ENCODE data around the gene MLXIPL. TPM values are rescaled to one million over a fixed set of nuclear protein-coding genes. Genes with fewer than 3 reads are reported as not detected.

The MLXIPL gene
- total RNA-seq, 4 donors from 2014 or later: 17.3 to 106 (median 28.4) TPM

DNA sequence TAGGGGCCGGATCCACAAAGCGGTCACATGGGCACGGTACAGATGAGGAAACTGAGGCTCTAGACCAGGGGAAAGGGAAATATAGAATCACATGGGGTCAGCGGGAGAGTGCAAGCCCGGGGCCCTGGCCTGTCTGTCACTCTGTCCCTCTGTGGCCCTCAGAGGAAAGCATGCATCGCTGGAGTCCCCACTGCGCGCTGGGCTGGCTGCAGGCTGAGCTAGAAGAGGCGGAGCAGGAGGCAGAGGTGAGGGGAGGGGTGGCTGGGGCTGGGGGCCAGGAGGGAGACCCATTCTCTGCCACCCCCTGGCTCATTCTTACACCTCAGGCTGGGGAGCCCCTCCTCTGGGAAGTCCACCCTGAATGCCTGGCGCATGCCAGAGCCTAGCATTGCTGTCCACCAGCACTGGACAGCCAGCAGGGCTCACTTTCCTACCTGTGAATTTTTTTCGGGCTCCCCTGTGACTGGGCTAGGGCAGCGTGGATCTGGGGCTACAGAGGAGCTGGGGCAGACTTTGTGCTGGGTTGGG lies 45.6 kb upstream of the MLXIPL start:
- peaks cover 14% of the 10 kb centered on the region for H3K27me3 ChIP-seq
- intact Hi-C loops (cut with DNase I; ENCODE audit: low total_unique reads) (loop anchor here (10.0 kb wide), 1 partner anchor 65 kb away; no protein-coding TSS in a partner anchor), in situ Hi-C loops (cut with MboI; ENCODE audit: low pct_ligation_motif_present in 1 of 4, low pct_unique_long_range_greater_than_20kb in 1 of 4, low sequenced_read_pairs in 3 of 4) (loop anchor here in 1 of 4 donors (10.0 kb wide), 1 partner anchor 55 kb away; no protein-coding TSS in a partner anchor)
- TF ChIP-seq EP300 (IDR thresholded peaks at IDR 0.05; ENCODE audit: low read depth) (no peak), POLR2AphosphoS5 (IDR thresholded peaks at IDR 0.05) (no peak), POLR2A (IDR thresholded peaks at IDR 0.05) (no peak)
- TF ChIP-seq, protein P1, sequence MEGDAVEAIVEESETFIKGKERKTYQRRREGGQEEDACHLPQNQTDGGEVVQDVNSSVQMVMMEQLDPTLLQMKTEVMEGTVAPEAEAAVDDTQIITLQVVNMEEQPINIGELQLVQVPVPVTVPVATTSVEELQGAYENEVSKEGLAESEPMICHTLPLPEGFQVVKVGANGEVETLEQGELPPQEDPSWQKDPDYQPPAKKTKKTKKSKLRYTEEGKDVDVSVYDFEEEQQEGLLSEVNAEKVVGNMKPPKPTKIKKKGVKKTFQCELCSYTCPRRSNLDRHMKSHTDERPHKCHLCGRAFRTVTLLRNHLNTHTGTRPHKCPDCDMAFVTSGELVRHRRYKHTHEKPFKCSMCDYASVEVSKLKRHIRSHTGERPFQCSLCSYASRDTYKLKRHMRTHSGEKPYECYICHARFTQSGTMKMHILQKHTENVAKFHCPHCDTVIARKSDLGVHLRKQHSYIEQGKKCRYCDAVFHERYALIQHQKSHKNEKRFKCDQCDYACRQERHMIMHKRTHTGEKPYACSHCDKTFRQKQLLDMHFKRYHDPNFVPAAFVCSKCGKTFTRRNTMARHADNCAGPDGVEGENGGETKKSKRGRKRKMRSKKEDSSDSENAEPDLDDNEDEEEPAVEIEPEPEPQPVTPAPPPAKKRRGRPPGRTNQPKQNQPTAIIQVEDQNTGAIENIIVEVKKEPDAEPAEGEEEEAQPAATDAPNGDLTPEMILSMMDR (IDR thresholded peaks at IDR 0.05): no peak
- peaks cover 3 to 26% (median 20%) of the 10 kb centered on the region in 4 donors for H3K4me1 ChIP-seq
- H3K4me3 ChIP-seq: no peak overlapping the region
- no peak for DNase-seq
- H3K9me3 ChIP-seq: no peaks in the 10 kb centered on the region
- no peaks in the 10 kb centered on the region for H3K36me3 ChIP-seq
- WGBS, 2 donors (ENCODE audit: low coverage in 1 of 2): 61 to 85% methylated on average over 6 to 12 of the region's 12 CpGs
- H3K27ac ChIP-seq: no peak overlapping the region

DNA sequence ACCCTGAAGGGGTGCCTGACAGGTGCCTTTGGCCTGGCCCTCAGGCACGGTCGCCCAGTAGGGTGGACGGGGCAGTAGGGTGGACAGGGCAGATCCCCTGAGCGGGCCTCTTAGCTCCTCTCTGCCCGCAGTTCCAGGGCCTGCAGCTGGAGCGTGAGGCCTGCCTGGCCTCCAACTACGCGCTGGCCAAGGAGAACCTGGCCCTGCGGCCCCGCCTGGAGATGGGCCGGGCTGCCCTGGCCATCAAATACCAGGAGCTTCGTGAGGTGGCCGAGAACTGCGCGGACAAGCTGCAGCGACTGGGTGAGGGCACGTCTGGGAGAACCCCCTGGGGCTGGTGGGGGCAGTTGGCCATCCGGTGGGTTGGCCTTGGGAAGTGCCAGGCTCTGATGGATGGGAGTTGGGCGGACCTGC lies 45.0 kb upstream of the MLXIPL start:
- H3K4me1 ChIP-seq: peaks cover 3 to 31% (median 20%) of the 10 kb centered on the region in 4 donors
- 60 to 73% methylated on average over 2 to 17 of the region's 19 CpGs for whole genome bisulfite sequencing, 2 donors (ENCODE audit: low coverage in 1 of 2)
- intact Hi-C loops (cut with DNase I; ENCODE audit: low total_unique reads): loop anchor here (10.0 kb wide), 1 partner anchor 64 kb away; no protein-coding TSS in a partner anchor
- no peaks in the 10 kb centered on the region for H3K36me3 ChIP-seq
- no peak overlapping the region for H3K4me3 ChIP-seq
- H3K27me3 ChIP-seq: peaks cover 14% of the 10 kb centered on the region
- H3K27ac ChIP-seq: no peak overlapping the region
- TF ChIP-seq, protein P1 (IDR thresholded peaks at IDR 0.05): no peak
- TF ChIP-seq POLR2A (IDR thresholded peaks at IDR 0.05) (no peak), EP300 (IDR thresholded peaks at IDR 0.05; ENCODE audit: low read depth) (no peak), POLR2AphosphoS5 (IDR thresholded peaks at IDR 0.05) (no peak)
- H3K9me3 ChIP-seq: no peaks in the 10 kb centered on the region
- DNase-seq: no peak
- in situ Hi-C loops (cut with MboI; ENCODE audit: low pct_ligation_motif_present in 1 of 4, low pct_unique_long_range_greater_than_20kb in 1 of 4, low sequenced_read_pairs in 3 of 4): loop anchor here in 1 of 4 donors (10.0 kb wide), 1 partner anchor 56 kb away; no protein-coding TSS in a partner anchor

DNA sequence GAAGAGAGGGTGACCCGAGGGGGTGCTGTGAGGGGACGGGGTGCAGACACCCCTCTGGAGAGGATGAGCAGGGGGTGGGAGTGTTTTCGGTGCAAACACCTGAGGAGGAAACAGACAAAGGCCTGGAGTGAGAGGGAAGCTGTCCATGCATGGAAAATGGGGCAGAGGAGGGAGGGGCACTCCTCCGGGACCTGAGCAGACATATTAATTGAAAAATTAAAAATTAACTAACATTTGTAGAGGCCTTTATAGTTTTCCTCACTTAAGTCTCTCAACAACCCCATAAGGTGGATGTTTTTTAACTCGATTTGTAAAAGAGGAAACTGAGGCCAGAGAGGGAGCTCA lies 44.5 kb upstream of the MLXIPL start:
- Histone ChIP-seq H3K9me3 (no peaks in the 10 kb centered on the region), H3K27ac (no peak overlapping the region), H3K27me3 (peaks cover 14% of the 10 kb centered on the region), H3K36me3 (no peaks in the 10 kb centered on the region), H3K4me3 (peak overlapping the region in 2 of 4 donors; percentile 61 to 64), H3K4me1 (peaks cover 3 to 31% (median 20%) of the 10 kb centered on the region in 4 donors)
- in situ Hi-C loops (cut with MboI; ENCODE audit: low pct_ligation_motif_present in 1 of 4, low pct_unique_long_range_greater_than_20kb in 1 of 4, low sequenced_read_pairs in 3 of 4): loop anchor here in 1 of 4 donors (10.0 kb wide), 1 partner anchor 56 kb away; no protein-coding TSS in a partner anchor
- whole genome bisulfite sequencing, 2 donors (ENCODE audit: low coverage in 1 of 2): 27 to 60% methylated on average over 1 to 5 of the region's 5 CpGs
- TF ChIP-seq EP300 (IDR thresholded peaks at IDR 0.05; ENCODE audit: low read depth) (no peak), POLR2AphosphoS5 (IDR thresholded peaks at IDR 0.05) (no peak), POLR2A (IDR thresholded peaks at IDR 0.05) (no peak)
- TF ChIP-seq, protein P1 (IDR thresholded peaks at IDR 0.05): no peak
- DNase-seq: no peak
- intact Hi-C loops (cut with DNase I; ENCODE audit: low total_unique reads): loop anchor here (10.0 kb wide), 1 partner anchor 64 kb away; no protein-coding TSS in a partner anchor

DNA sequence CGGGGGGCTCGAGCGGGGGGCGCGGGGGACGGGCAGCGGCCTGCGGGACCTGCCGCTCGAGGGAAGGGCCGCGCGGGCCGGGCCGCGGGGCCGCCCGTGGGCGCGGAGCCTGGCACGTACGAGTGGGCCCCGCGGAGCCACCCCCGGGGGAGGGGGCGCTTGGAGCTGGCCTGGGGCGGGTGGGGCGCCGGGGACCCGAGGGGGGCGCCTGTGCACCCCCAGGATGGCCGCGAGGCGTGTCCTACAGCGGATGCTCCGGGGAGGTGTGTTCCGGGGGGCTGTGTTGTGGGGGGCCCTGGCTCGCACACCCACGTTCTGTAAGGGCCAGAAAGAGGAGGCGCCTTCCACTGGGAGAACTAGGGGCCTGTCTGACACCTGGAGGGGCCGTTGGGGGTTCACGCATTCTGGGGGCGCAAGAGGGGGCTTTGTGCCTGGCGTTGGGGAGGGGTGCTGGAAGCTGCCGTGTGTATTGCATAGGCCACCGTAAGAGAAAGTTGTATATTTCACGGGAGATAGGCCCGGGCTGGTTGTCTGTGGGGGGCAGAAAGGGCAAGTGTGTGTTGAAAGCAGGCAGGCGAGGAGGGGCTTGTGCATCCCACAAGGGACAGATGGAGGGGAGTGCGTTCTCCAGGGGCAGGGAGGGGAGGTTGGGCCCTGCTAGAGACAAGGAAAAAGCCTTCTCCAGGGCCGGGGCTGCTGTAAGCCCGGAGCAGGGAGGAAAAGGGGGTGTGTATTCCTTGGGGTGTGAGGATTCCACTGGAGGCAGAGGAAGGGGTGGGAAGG lies 44.0 kb upstream of the MLXIPL start:
- Histone ChIP-seq H3K9me3 (no peaks in the 10 kb centered on the region), H3K27ac (no peak overlapping the region), H3K4me1 (peaks cover 3 to 31% (median 20%) of the 10 kb centered on the region in 4 donors), H3K36me3 (no peaks in the 10 kb centered on the region), H3K27me3 (peaks cover 14% of the 10 kb centered on the region), H3K4me3 (peak overlapping the region; percentile 61 to 67 (median 65))
- no peak for DNase-seq
- intact Hi-C loops (cut with DNase I; ENCODE audit: low total_unique reads) (loop anchor here (10.0 kb wide), 1 partner anchor 63 kb away; no protein-coding TSS in a partner anchor), in situ Hi-C loops (cut with MboI; ENCODE audit: low pct_ligation_motif_present in 1 of 4, low pct_unique_long_range_greater_than_20kb in 1 of 4, low sequenced_read_pairs in 3 of 4) (loop anchor here in 1 of 4 donors (10.0 kb wide), 1 partner anchor 57 kb away; no protein-coding TSS in a partner anchor)
- TF ChIP-seq POLR2A (IDR thresholded peaks at IDR 0.05) (no peak), EP300 (IDR thresholded peaks at IDR 0.05; ENCODE audit: low read depth) (no peak), POLR2AphosphoS5 (IDR thresholded peaks at IDR 0.05) (no peak)
- TF ChIP-seq, protein P1 (IDR thresholded peaks at IDR 0.05): no peak
- WGBS, 2 donors (ENCODE audit: low coverage in 1 of 2): 6 to 18% methylated on average over 4 to 21 of the region's 52 CpGs
